Neural cell (in vitro differentiated cells): ENCODE measurements around the gene SLC4A9.

Experiments
- EZH2 ChIP-seq: fragments of 200-600, 300-800 bp; shearing (Covaris generic), sonication (generic); IDR thresholded peaks from 2 replicates; pipeline ENCODE4 v1.6.1; 2014; ENCODE audit warnings: antibody characterized with exemption, low read length, borderline replicate concordance, mild to moderate bottlenecking; ENCODE audit not compliant: insufficient read depth, poor library complexity, severe bottlenecking
- TF ChIP-seq, protein P1 (sequence below): fragments of 450-650 bp; IDR thresholded peaks from 2 replicates; pipeline ENCODE4 v1.5.1; 2014; ENCODE audit warnings: antibody characterized with exemption, mild to moderate bottlenecking, moderate library complexity; ENCODE audit not compliant: poor library complexity, severe bottlenecking

DNA sequence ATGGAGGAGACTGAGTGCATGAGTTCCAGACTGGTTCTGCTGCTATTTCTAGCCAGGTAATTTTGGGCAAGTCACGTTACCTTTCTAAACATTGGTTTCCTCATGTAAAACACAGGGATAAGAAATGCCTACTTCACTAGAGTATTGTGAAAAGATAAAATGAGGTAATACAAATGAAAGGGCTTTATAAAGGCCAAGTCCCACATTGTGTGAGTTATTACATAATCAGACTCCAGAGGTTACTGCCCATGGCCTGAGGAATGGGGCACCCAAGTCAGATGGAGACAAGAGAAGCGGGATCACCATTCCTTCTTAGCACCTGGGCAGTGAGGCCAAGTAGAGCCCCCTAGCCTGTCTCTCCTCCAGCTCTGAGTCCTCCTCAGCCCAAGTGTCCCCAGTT lies 21.1 kb upstream of the SLC4A9 start:
- TF ChIP-seq, protein P1, sequence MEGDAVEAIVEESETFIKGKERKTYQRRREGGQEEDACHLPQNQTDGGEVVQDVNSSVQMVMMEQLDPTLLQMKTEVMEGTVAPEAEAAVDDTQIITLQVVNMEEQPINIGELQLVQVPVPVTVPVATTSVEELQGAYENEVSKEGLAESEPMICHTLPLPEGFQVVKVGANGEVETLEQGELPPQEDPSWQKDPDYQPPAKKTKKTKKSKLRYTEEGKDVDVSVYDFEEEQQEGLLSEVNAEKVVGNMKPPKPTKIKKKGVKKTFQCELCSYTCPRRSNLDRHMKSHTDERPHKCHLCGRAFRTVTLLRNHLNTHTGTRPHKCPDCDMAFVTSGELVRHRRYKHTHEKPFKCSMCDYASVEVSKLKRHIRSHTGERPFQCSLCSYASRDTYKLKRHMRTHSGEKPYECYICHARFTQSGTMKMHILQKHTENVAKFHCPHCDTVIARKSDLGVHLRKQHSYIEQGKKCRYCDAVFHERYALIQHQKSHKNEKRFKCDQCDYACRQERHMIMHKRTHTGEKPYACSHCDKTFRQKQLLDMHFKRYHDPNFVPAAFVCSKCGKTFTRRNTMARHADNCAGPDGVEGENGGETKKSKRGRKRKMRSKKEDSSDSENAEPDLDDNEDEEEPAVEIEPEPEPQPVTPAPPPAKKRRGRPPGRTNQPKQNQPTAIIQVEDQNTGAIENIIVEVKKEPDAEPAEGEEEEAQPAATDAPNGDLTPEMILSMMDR = no peak
- TF ChIP-seq EZH2 = no peak
